Panc1 (cell line): ENCODE results near the gene ATP13A4. TPM values are rescaled to one million over a fixed set of nuclear protein-coding genes. Genes with fewer than 3 reads are reported as not detected.

Experiments
- ATAC-seq: fragments of 200-7000 bp; cut with Tn5 transposase; 2 replicates; pipeline ENCODE4 v1.9.1; 2020; ENCODE audit warnings: mild to moderate bottlenecking, moderate library complexity
- BruUV-seq: library from RNA; stranded (reverse); fragments of 400-500 nt; replicated peaks from 2 replicates; lab custom pipeline; 2021; lab: Mats Ljungman, UMichigan
- CTCF ChIA-PET: fragments of 300-600 bp; sonication (Branson Sonifier 250); formaldehyde crosslinking; loops from one replicate; lab custom pipeline; 2022; ENCODE audit warnings: antibody characterized with exemption; lab: Charles Lee
- POLR2A ChIA-PET: fragments of 300-600 bp; sonication (Branson Sonifier 250); formaldehyde crosslinking; loops from one replicate; lab custom pipeline; 2022; ENCODE audit warnings: antibody characterized with exemption; lab: Charles Lee
- DNase-seq: peaks from one replicate; pipeline ENCODE4 v3.0.0-alpha.2; 2010; ENCODE audit warnings: low read depth, low spot score
- H3K27ac ChIP-seq: 2 replicates; pipeline ENCODE4 v1.5.1; 2011; ENCODE audit warnings: mild to moderate bottlenecking, low read length, inconsistent platforms
- H3K27me3 ChIP-seq: fragments of 200-500 bp; sonication (Bioruptor generic); 2 replicates; pipeline ENCODE4 v1.6.0; 2014; ENCODE audit warnings: low read length, inconsistent platforms; ENCODE audit not compliant: control insufficient read depth, insufficient read depth
- H3K36me3 ChIP-seq: fragments of 200-500 bp; sonication (Bioruptor generic); 2 replicates; pipeline ENCODE4 v1.5.1; 2014; ENCODE audit warnings: inconsistent platforms, mild to moderate bottlenecking, low read length, moderate library complexity; ENCODE audit not compliant: control insufficient read depth, insufficient read depth
- H3K4me1 ChIP-seq: 2 replicates; pipeline ENCODE4 v1.5.1; 2011; ENCODE audit warnings: inconsistent platforms, mild to moderate bottlenecking, low read length, moderate library complexity; ENCODE audit not compliant: control insufficient read depth, insufficient read depth
- H3K4me3 ChIP-seq, 2 experiments: 2 replicates each; pipeline ENCODE4 v1.5.1; 2011 to 2012; ENCODE audit warnings: low read depth in 2 of 2, low read length in 2 of 2, mild to moderate bottlenecking in 2 of 2, inconsistent platforms in 1 of 2, moderate library complexity in 1 of 2
- H3K9me3 ChIP-seq: fragments of 200-500 bp; sonication (Bioruptor generic); 2 replicates; pipeline ENCODE4 v1.5.1; 2014; ENCODE audit warnings: low read depth, mild to moderate bottlenecking, inconsistent platforms, low read length, moderate library complexity; ENCODE audit not compliant: control insufficient read depth, insufficient read depth
- CTCF ChIP-seq: fragments of 450-650 bp; IDR thresholded peaks from 2 replicates; pipeline ENCODE4 v1.5.1; 2017; ENCODE audit warnings: mild to moderate bottlenecking
- POLR2AphosphoS5 ChIP-seq: IDR thresholded peaks from 2 replicates; pipeline ENCODE4 v1.6.1; 2012; ENCODE audit warnings: mild to moderate bottlenecking, low read depth, low read length, moderate library complexity
- REST ChIP-seq, 2 experiments: IDR thresholded peaks; 2 replicates each; pipeline ENCODE4 v1.6.1; 2011 to 2012; ENCODE audit warnings: low read depth in 2 of 2, control low read depth in 1 of 2, low read length in 1 of 2, mild to moderate bottlenecking in 1 of 2, moderate library complexity in 1 of 2; ENCODE audit not compliant: insufficient read depth in 1 of 2
- SIN3A ChIP-seq: IDR thresholded peaks from 2 replicates; pipeline ENCODE4 v1.6.1; 2012; ENCODE audit warnings: low read depth, mild to moderate bottlenecking, low read length, moderate library complexity, borderline replicate concordance; ENCODE audit not compliant: insufficient read depth
- TCF7L2 ChIP-seq: IDR thresholded peaks from 2 replicates; pipeline ENCODE4 v1.6.1; 2011; ENCODE audit warnings: mild to moderate bottlenecking, low read depth, low read length, inconsistent platforms
- in situ Hi-C: cut with HindIII; loops from 2 replicates; pipeline ENCODE4 v1.10.0; 2016; ENCODE audit warnings: low sequenced_read_pairs, low pct_unique_long_range_greater_than_20kb
- intact Hi-C: fragments of 100-400 bp; cut with micrococcal nuclease; formaldehyde crosslinking; loops from one replicate; pipeline ENCODE4 v1.10.0; 2022; ENCODE audit not compliant: unreplicated experiment
- total RNA-seq: library from RNA; stranded (reverse); gene quantifications from one replicate; pipeline ENCODE4 v1.2.1, GENCODE V29; 2021; ENCODE audit not compliant: unreplicated experiment

The ATP13A4 gene
- total RNA-seq, 1 experiment from 2014 or later = not detected

- BruUV-seq = no TSS peak
- Histone ChIP-seq H3K27ac (no peak overlapping the region), H3K27me3 (no peaks in the 10 kb centered on the region; the same call in 1 of the 2 replicates), H3K4me1 (no peaks in the 10 kb centered on the region), H3K36me3 (no peaks in the 10 kb centered on the region), H3K9me3 (no peaks in the 10 kb centered on the region), H3K4me3 (no peak overlapping the region)
- ATAC-seq (no peak), DNase-seq (no peak)
- ChIA-PET POLR2A (no interaction called here), CTCF (no interaction called here)
- intact Hi-C loops = no loop called here
- TF ChIP-seq REST (IDR thresholded peaks at IDR 0.05; ENCODE audit: insufficient read depth in 1 of 2, low read depth in 2 of 2, low read length in 1 of 2) = no peak
- no peak for TF ChIP-seq SIN3A
- no peak for TF ChIP-seq POLR2AphosphoS5
- no peak for TF ChIP-seq TCF7L2
- no peak for TF ChIP-seq CTCF
- in situ Hi-C loops = no loop called here
Measured at GRCh38 chr3:193560870-193561269, 6.2 kb upstream of the ATP13A4 start.

GRCh38 chr3:193560091-193560490 is 5.4 kb upstream of the ATP13A4 start:
- no peak overlapping the region for H3K4me3 ChIP-seq
- no peak for DNase-seq
- no peak overlapping the region for H3K27ac ChIP-seq
- H3K9me3 ChIP-seq = no peaks in the 10 kb centered on the region
- intact Hi-C loops (no loop called here), in situ Hi-C loops (no loop called here)
- H3K4me1 ChIP-seq = no peaks in the 10 kb centered on the region
- ChIA-PET POLR2A (no interaction called here), CTCF (interaction anchor here (0.6 kb wide), 1 partner anchor 11 kb away, joined by 4 read pairs; no protein-coding TSS in a partner anchor)
- BruUV-seq = no TSS peak
- no peaks in the 10 kb centered on the region for H3K36me3 ChIP-seq
- no peak for ATAC-seq
- H3K27me3 ChIP-seq = no peaks in the 10 kb centered on the region; the same call in 1 of the 2 replicates
- TF ChIP-seq POLR2AphosphoS5 (no peak), TCF7L2 (no peak), REST (IDR thresholded peaks at IDR 0.05; ENCODE audit: insufficient read depth in 1 of 2, low read depth in 2 of 2, low read length in 1 of 2) (no peak), CTCF (no peak), SIN3A (no peak)
